Islet precursor cell (in vitro differentiated cells): ENCODE results near the gene PLA2G5.
"Not testable (repeated sequence)": the region's sequence is repeated elsewhere in the genome, so short reads cannot be mapped to it uniquely, and the experiment has no call there.

Experiments
- DNase-seq: peaks from one replicate; pipeline ENCODE4 v3.0.0-alpha.2; 2018

PLA2G5 gene

GRCh38 chr1:20069874-20070273, at the start of gene PLA2G5:
PLA2G5 (plus strand) TSS chr1:20070194; CDS start chr1:20084831, 14,637 bp downstream.
- no peak for DNase-seq

GRCh38 chr1:20028125-20028524, 41.9 kb upstream of the PLA2G5 start:
- DNase-seq, result no peak

DNA sequence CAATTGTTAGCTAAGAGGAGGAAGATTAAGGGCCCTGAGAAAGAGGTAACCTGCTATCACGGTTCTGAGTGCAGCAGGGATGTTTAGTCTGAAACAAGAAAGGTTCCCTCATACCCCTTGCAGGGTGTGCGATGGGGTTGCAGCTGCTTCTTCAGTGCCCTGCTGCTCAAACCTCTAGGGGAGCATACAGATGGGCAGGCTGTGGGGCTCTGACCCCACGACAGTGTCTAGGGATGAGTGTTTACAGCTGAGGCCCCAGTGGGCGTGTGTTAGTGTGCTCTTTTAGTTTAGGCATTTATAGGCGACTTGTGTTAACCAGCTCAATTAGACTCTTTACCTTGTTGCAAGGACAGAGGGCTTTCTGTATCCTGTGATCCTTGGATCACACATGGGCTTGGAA, 41.3 kb upstream of the PLA2G5 start:
- DNase-seq, result no peak

DNA sequence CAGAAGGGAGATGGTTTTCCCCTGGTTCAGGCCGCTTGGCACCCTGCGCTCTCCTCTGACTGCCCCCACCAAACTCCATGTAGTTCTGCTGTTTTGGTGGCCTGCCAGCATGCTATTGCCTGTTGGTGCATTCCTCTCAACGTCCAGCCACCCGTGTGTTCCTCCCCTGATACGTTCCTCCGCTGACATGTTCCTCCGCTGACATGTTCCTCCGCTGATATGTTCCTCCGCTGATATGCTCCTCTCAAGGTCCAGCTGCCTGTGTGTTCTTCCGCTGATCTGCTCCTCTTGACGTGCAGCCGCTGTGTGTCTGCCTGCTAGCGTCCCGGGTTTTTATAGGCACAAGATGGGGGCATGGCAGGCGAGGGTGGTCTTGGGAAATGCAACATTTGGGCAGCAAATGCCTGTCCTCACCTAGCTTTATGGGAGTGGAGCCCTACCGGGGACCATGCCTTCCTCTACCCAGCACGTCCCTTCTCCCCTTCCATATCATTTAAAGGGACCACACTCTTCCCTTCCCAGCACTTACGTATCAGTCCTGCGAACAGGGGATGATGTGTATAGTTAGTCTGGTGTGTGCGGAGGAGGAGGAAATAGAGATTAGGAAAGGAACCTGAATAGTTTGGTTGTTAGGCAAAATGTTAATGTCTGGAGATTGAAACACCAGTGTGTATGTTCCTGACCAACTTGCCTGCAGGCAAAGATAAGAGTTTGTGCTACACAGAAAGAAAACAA, 40.6 kb upstream of the PLA2G5 start:
- no peak for DNase-seq

- not testable (repeated sequence) for DNase-seq
Measured at GRCh38 chr1:20030436-20031151, 39.4 kb upstream of the PLA2G5 start.

DNA sequence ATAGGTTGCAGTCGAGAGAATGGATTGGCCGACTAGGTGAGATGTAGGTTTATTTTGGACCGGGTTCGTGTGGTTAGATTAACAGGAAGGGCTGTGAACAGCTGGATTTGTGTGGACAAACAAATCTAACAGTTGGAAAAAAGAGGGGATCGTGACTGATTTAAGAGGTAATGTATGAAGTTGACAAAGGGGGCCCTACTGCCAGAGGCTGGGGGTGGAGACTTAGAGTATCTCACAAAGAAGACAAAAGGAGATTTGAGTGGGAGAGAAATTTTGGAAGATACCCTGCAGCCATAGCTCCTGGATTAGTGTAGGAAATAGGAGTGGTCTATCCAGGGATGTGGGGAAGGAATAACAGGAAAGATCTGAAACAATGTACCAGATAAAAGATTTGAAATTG, 38.8 kb upstream of the PLA2G5 start:
- DNase-seq, result no peak

- no peak for DNase-seq
Measured at GRCh38 chr1:20031836-20032235, 38.2 kb upstream of the PLA2G5 start.

- DNase-seq, result no peak
Measured at GRCh38 chr1:20032425-20032824, 37.6 kb upstream of the PLA2G5 start.

DNA sequence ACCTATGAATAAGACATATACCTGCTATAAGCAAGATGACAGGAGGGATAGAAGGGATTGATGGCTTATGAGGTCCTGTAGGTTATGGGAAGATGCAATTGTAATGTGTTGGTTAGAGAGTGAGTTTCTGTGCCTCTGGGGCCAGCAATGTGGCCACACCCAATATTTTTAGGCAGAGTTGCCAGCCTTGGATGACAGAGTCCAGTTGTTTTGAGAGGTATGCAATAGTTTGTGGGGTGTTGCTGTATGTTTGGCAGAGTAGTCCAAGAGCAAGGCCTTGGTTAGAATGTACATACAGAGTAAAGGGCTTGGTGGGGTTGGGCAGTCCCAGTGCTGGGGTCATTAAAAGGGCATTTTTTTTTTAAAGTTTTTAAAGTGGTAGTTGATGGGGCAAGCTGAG, 36.6 kb upstream of the PLA2G5 start:
- DNase-seq, result no peak

GRCh38 chr1:20035114-20035513, 34.9 kb upstream of the PLA2G5 start:
- DNase-seq, result no peak

DNA sequence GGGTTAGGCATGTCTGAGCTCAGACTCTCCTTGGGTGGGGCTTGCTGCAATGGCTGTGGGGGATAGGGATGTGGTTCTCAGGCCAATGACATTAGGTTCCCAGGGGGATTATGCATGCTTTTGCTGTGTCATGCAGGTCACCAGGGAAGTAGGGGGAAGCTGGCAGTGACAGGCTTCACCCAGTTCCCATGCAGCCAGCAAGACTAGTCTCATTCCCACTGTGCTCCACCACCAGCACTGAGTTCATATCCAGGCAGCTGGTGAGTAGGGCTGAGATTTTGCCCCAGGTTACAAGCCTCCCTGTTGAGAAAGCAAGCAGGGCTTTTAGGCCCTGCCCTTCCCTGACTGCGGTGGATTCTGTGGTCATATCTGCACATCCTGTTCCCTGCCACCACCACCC, 32.1 kb upstream of the PLA2G5 start:
- DNase-seq, result no peak

- no peak for DNase-seq
Measured at GRCh38 chr1:20047096-20047495, 22.9 kb upstream of the PLA2G5 start.

DNA sequence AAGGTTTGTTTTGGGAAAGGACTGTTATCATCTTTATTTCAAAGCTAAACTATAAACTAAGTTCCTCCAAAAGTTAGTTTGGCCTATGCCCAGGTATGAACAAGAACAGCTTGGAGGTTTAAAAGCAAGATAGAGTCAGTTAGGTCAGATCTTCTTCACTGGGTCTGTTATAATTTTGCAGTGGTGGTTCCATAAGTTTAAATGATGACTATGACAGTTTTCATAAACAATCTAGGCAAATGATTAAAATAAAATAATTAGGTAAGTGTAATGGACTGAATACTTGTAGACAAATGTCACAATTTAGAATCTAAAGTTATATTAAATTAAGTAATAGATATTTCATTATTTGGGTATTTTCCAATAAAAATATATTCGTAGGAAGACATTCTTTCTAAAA, 21.4 kb upstream of the PLA2G5 start:
- no peak for DNase-seq

- not testable (repeated sequence) for DNase-seq
Measured at GRCh38 chr1:20049056-20049798, 20.8 kb upstream of the PLA2G5 start.

- no peak for DNase-seq
Measured at GRCh38 chr1:20051218-20051829, 18.7 kb upstream of the PLA2G5 start.

DNA sequence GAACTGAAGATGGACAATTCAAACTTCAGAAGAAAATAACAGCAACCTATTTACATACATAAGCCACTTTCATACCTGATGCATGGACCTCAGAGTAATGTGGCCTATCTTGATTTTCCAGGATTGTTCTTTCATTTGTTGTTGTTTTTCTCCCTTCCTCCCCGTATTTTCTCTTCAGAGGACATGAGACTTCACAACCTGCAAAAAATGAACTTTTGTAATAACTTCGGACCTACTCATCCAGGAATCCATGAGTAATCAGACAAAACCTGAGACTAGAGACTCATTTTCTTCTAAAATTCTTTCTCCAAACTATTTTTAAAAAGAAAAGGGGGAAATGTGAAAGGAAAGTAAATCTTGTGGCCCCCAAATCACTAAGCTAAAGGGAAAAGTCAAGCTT, 17.6 kb upstream of the PLA2G5 start:
- no peak for DNase-seq

DNA sequence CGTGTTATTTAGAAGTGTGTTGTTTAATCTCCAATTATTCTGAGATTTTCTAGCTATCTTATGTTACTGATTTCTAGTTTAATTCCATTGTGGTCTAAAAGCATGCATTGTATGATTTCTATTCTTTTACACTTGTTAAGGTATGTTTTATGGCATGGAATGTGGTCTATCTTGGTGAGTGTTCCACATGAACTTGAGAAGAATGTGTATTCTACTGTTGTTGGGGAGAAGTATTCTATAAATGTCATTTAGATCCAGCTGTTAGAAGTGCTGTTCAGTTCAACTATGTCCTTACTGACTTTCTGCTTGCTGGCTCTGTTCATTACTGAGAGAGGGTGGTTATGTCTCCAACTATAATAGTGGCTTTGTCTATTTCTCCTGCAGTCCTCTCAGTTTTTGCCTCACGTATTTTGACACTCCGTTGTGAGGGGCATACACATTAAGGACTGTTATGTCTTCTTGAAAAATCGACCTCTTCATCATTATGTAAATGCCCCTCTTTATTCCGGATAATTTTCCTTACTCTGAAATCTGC, 12.0 kb upstream of the PLA2G5 start:
- no peak for DNase-seq

DNA sequence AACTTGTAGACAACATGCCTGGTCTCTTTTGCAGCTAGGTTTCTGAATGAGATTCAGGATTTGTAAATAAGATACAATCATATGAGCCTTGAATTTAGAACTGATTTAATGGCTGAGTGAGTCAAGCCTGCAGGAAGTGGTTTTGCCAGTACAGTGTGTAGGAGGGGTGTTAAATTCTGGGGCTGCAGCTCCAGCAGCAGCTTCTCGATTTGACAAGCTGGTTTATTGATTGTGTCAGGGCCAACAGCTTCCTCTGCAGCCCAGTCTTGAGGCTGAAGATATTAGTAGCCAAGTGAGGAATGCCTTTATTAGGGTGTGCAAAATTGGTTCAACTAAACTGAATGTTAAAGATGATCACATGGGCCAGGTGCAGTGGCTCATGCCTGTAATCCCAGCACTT, 11.5 kb upstream of the PLA2G5 start:
- no peak for DNase-seq

GRCh38 chr1:20059847-20060246, 10.1 kb upstream of the PLA2G5 start:
- no peak for DNase-seq

DNA sequence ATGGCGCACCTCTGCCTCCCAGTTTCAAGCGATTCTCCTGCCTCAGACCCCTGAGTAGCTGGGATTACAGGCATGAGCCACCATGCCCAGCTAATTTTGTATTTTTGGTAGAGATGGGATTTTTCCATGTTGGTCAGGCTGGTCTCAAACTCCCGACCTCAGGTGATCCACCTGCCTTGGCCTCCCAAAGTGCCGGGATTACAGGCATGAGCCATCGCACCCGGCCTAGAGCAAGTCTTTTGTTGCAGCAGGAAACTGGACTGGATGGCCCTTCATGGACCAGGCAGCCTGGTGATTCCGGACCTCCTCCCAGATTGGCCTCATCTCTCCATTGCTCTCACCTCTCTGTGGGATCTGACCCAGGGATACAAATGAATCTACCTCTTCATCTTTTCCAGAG, 9.2 kb upstream of the PLA2G5 start:
- DNase-seq, result not testable (repeated sequence)

DNA sequence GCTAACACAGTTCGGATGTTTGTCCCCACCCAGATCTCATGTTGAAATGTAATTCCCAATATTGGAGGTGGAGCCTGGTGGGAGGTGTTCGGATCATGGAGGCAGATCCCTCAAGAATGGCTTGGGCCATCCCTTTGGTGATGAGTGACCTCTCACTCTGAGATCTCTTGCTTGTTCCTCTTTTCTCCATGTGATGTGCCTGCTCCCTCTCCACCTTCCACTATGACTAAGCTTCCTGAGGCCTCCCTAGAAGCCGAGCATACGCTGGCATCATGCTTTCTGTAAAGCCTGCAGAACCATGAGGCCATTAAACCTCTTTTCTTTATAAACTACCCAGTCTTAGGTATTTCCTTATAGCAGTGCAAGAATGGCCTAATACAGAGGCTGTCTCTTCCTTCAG, 8.1 kb upstream of the PLA2G5 start:
- no peak for DNase-seq

DNA sequence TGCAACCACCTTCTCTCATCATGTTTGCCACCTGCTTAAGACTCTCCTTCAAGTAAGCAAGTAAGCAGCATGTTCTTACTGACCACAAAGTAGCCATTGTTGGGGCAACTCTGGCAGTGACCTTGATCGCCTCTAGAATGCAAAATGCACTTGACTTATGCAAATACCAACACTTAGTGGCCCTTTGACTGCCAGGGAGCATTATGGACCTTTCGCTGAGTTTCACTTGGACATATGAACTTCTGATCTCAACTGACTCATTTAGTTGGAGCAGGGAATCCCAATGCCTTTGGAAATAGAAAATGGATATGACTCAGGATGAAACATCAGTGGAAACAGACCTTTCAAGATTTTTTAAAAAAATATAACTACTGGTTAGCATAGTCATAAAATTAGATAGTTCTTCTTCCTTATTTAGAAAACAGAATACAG, 6.1 kb upstream of the PLA2G5 start:
- DNase-seq, result no peak

DNA sequence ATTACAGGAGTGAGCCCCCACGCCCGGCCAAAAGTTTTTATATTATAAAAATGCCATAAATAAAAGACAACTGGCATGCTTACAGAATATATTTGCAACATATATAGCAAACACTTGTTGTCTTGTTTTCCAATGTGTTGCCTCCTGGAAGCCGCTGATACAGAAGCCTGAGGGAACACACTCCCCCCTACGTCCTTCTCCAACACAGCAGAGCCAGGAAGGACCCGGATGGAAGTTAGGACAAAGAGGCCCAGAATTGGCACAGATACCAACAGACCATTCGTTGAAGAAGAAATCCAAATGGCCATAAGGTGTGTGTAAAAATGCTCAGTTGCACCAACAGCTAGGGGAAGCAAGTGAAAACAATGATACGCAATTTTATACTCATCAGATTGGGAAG, 1.3 kb upstream of the PLA2G5 start:
- no peak for DNase-seq
